Adrenal gland (tissue), 5 donors: ENCODE results near the gene INO80D.

Experiments used
- CTCF ChIP-seq, 6 experiments: fragments of 450-650 bp in 4 of 6; fragments of 200-600 bp in 2 of 6; sonication (generic) in 1 of 6; IDR thresholded peaks; 1 replicate in 5 of 6; 2 replicates in 1 of 6; pipeline versions ENCODE4 v1.5.1 to v1.8.0; 2016 to 2021; ENCODE audit warnings: antibody characterized with exemption in 6 of 6, mild to moderate bottlenecking in 2 of 6, moderate library complexity in 1 of 6
- POLR2A ChIP-seq, 2 donors: fragments of 450-650 bp; IDR thresholded peaks; one replicate each; pipeline ENCODE4 v1.6.1; 2017; ENCODE audit warnings: antibody characterized with exemption in 2 of 2, mild to moderate bottlenecking in 2 of 2, moderate library complexity in 1 of 2
- donor health status: DM: no; HTN: no; CAD: no.

- TF ChIP-seq CTCF (IDR thresholded peaks at IDR 0.05) (no peak), POLR2A (IDR thresholded peaks at IDR 0.05) (no peak)
These were observed 90.7 kb downstream of the INO80D start for GRCh38 chr2:205995260-205995659.
